Measurements from ENCODE around the gene MTRR.

DNA sequence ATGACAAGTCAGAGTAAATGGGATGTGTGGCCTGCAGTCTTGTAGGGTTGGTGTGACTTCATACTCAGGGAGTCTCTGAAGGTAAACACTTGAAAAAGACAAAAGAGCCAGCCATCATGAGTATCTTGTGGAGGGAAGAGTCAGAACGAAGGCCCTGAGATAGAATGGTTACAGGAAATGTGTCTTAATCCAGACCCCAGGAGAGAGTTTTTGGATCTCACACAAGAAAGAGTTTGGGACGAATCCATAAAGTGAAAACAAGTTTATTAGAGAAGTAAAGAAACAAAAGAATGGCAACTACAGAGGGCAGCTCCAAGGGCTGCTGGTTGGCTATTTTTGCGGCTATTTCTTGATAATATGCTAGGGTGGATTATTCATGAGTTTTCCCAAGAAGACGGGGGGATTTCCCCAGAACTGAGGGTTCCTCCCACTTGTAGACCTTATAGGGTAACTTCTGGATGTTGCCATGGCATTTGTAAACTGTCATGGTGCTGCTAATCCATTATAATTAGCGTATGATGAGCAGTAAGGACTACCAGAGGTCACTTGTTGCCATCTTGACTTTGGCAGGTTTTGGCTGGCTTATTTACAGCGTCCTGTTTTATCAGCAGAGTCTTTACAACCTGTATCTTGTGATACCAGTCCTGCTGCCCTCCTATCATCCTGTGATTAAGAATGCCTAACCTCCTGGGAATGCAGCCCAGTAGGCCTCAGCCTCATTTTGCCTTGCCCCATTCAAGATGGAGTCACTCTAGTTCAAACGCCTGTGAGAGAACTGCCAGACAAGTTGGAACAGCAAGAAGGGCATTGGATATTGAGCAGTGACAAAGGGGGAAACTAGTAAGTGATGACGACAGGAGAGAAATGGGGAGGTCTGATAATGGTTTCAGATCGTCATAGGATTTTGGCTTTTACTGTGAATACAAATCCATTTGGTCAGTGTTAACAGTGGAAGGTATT, 34.0 kb downstream of the MTRR start:
- TF ChIP-seq, protein P1, sequence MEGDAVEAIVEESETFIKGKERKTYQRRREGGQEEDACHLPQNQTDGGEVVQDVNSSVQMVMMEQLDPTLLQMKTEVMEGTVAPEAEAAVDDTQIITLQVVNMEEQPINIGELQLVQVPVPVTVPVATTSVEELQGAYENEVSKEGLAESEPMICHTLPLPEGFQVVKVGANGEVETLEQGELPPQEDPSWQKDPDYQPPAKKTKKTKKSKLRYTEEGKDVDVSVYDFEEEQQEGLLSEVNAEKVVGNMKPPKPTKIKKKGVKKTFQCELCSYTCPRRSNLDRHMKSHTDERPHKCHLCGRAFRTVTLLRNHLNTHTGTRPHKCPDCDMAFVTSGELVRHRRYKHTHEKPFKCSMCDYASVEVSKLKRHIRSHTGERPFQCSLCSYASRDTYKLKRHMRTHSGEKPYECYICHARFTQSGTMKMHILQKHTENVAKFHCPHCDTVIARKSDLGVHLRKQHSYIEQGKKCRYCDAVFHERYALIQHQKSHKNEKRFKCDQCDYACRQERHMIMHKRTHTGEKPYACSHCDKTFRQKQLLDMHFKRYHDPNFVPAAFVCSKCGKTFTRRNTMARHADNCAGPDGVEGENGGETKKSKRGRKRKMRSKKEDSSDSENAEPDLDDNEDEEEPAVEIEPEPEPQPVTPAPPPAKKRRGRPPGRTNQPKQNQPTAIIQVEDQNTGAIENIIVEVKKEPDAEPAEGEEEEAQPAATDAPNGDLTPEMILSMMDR (conservative IDR thresholded peaks at IDR 0.05 in 1 of 2, IDR thresholded peaks at IDR 0.05 in 1 of 2; ENCODE audit: extremely low read depth in 1 of 2, insufficient read depth in 1 of 2, low read depth in 1 of 2, low read length in 2 of 2): no peak
- no peak for TF ChIP-seq EZH2 (IDR thresholded peaks at IDR 0.05; ENCODE audit: borderline replicate concordance, low read length)
